ENCODE data around the gene PPP5C. TPM values are rescaled to one million over a fixed set of nuclear protein-coding genes. Genes with fewer than 3 reads are reported as not detected.
"Not testable (repeated sequence)": the region's sequence is repeated elsewhere in the genome, so short reads cannot be mapped to it uniquely, and the experiment has no call there.

Gene PPP5C
- total RNA-seq, 2 experiments from 2014 or later = 105 to 118 TPM

- Histone ChIP-seq H3K27ac (ENCODE audit: low read depth, low read length, poor library complexity, severe bottlenecking) (no peak overlapping the region), H3K9me3 (ENCODE audit: low read length) (no peaks in the 10 kb centered on the region), H3K79me2 (ENCODE audit: insufficient read depth, low read depth, low read length) (no peaks in the 10 kb centered on the region), H3K4me1 (ENCODE audit: insufficient read depth, low read length, poor library complexity, severe bottlenecking) (no peaks in the 10 kb centered on the region), H3K4me2 (ENCODE audit: low read length) (no peak overlapping the region), H4K20me1 (ENCODE audit: insufficient read depth, low read length) (no peaks in the 10 kb centered on the region), H3K9me2 (ENCODE audit: insufficient read depth, low read length) (no peaks in the 10 kb centered on the region), H3K36me3 (ENCODE audit: insufficient read depth, low read length) (peaks cover 45% of the 10 kb centered on the region), H3K4me3 (ENCODE audit: low read depth, low read length, poor library complexity, severe bottlenecking) (no peak overlapping the region), H2AFZ (ENCODE audit: low read length) (no peak overlapping the region)
- ChIA-PET CTCF (ENCODE audit: unreplicated experiment) (no interaction called here), POLR2A (no interaction called here)
- no peak for DNase-seq (ENCODE audit: low spot score)
- no TSS peak for BruUV-seq (replicated peaks)
- TF ChIP-seq EZH2phosphoT487 (IDR thresholded peaks at IDR 0.05; ENCODE audit: borderline replicate concordance, low read depth, low read length) (no peak), CTCF (conservative IDR thresholded peaks at IDR 0.05; ENCODE audit: low read length) (no peak)
- intact Hi-C loops (cut with micrococcal nuclease; ENCODE audit: unreplicated experiment) = loop anchor here (2.0 kb wide), 2 partner anchors 47 to 113 kb away; partner anchors contain the start of gene PPP5C
Observed at GRCh38 chr19:46393456-46394401, 46.8 kb downstream of the PPP5C start.

- intact Hi-C loops (cut with micrococcal nuclease; ENCODE audit: unreplicated experiment) = loop anchor here (2.0 kb wide), 2 partner anchors 48 to 114 kb away; partner anchors contain the start of gene PPP5C
Observed at GRCh38 chr19:46394402-46394797, 47.5 kb downstream of the PPP5C start.

GRCh38 chr19:46397801-46398479 is 51.1 kb downstream of the PPP5C start:
- H2AFZ ChIP-seq (ENCODE audit: low read length); H4K20me1 ChIP-seq (ENCODE audit: insufficient read depth, low read length); DNase-seq (ENCODE audit: low spot score); H3K9me2 ChIP-seq (ENCODE audit: insufficient read depth, low read length); H3K36me3 ChIP-seq (ENCODE audit: insufficient read depth, low read length); intact Hi-C loops (cut with micrococcal nuclease; ENCODE audit: unreplicated experiment); H3K79me2 ChIP-seq (ENCODE audit: insufficient read depth, low read depth, low read length); POLR2A ChIA-PET; CTCF ChIA-PET (ENCODE audit: unreplicated experiment); BruUV-seq (replicated peaks); H3K4me2 ChIP-seq (ENCODE audit: low read length); H3K27ac ChIP-seq (ENCODE audit: low read depth, low read length, poor library complexity, severe bottlenecking); H3K4me3 ChIP-seq (ENCODE audit: low read depth, low read length, poor library complexity, severe bottlenecking); H3K9me3 ChIP-seq (ENCODE audit: low read length): not testable (repeated sequence)
- H3K4me1 ChIP-seq (ENCODE audit: insufficient read depth, low read length, poor library complexity, severe bottlenecking) = peaks cover 11% of the 10 kb centered on the region

More at GRCh38 chr19:46394402-46394797, 47.5 kb downstream of the PPP5C start:
- H3K79me2 ChIP-seq (ENCODE audit: insufficient read depth, low read depth, low read length) = no peaks in the 10 kb centered on the region
- POLR2A ChIA-PET = interaction anchor here (0.6 to 0.9 kb wide), 2 partner anchors 60 to 131 kb away, joined by 3 to 4 read pairs; no protein-coding TSS in a partner anchor
- H3K36me3 ChIP-seq (ENCODE audit: insufficient read depth, low read length) = peaks cover 39% of the 10 kb centered on the region
- H3K4me3 ChIP-seq (ENCODE audit: low read depth, low read length, poor library complexity, severe bottlenecking) = no peak overlapping the region
- H3K27ac ChIP-seq (ENCODE audit: low read depth, low read length, poor library complexity, severe bottlenecking) = no peak overlapping the region
- H3K4me2 ChIP-seq (ENCODE audit: low read length) = no peak overlapping the region
- no peak overlapping the region for H2AFZ ChIP-seq (ENCODE audit: low read length)
- BruUV-seq (replicated peaks) = TSS peak; percentile 62
- TF ChIP-seq EZH2phosphoT487 (IDR thresholded peaks at IDR 0.05; ENCODE audit: borderline replicate concordance, low read depth, low read length) (no peak), CTCF (conservative IDR thresholded peaks at IDR 0.05; ENCODE audit: low read length) (no peak)
- H3K9me3 ChIP-seq (ENCODE audit: low read length) = no peaks in the 10 kb centered on the region
- H3K4me1 ChIP-seq (ENCODE audit: insufficient read depth, low read length, poor library complexity, severe bottlenecking) = peaks cover under 1% of the 10 kb centered on the region
- CTCF ChIA-PET (ENCODE audit: unreplicated experiment) = no interaction called here
- DNase-seq (ENCODE audit: low spot score) = no peak
- no peaks in the 10 kb centered on the region for H3K9me2 ChIP-seq (ENCODE audit: insufficient read depth, low read length)
- H4K20me1 ChIP-seq (ENCODE audit: insufficient read depth, low read length) = no peaks in the 10 kb centered on the region

All from OCI-LY7 (cell line).